Measurements from ENCODE around the gene FAM107A. TPM values are rescaled to one million over a fixed set of nuclear protein-coding genes. Genes with fewer than 3 reads are reported as not detected.

FAM107A gene
- total RNA-seq, 1 experiment from 2014 or later = not detected

GRCh38 chr3:58624550-58624949 lies 47.4 kb upstream of the FAM107A start (continued):
- TF ChIP-seq POLR2AphosphoS5 (IDR thresholded peaks at IDR 0.05; ENCODE audit: low read depth, low read length) = no peak

DNA sequence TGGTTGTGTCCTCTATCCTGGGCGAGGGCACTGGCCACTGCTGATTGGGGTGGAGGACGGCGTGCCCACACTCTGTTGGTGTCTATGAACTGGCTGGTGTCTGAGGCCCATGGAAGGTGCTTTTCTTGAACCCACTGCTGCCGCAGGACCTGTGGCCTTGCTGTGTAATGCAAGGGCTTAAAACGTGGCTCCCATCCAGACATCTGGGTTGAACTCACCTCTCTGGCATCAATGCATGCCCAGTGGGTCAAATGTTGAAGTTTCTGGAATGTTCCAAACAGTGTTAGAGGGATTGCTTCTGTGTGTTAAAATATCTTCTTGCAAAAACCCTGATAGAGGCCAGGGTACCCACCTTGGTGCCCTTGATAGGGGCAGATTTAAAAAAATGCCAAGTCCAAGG lies 46.8 kb upstream of the FAM107A start:
- no peak overlapping the region for H3K4me2 ChIP-seq (ENCODE audit: low read length)
- H3K27ac ChIP-seq (ENCODE audit: low read depth, low read length) = no peak overlapping the region
- intact Hi-C loops (cut with micrococcal nuclease) = no loop called here
- ChIA-PET CTCF (no interaction called here), RAD21 (ENCODE audit: low non-redundant PET in 1 of 2, low total read pairs in 2 of 2, uncharacterized antibody in 2 of 2, unreplicated experiment in 2 of 2) (no interaction called here), POLR2A (no interaction called here)
- no peaks in the 10 kb centered on the region for H3K9me3 ChIP-seq (ENCODE audit: control insufficient read depth in 1 of 2, insufficient read depth in 1 of 2, low read depth in 1 of 2, low read length in 2 of 2)
- H3K4me1 ChIP-seq (ENCODE audit: control insufficient read depth in 1 of 2, insufficient read depth in 2 of 2, low read length in 2 of 2) = no peaks in the 10 kb centered on the region
- no peak for ATAC-seq
- H3K4me3 ChIP-seq (replicated peaks in 1 of 2; ENCODE audit: low read depth in 1 of 2, low read length in 2 of 2) = no peak overlapping the region
- no peak overlapping the region for H3K9ac ChIP-seq (ENCODE audit: low read length)
- no peaks in the 10 kb centered on the region for H3K36me3 ChIP-seq (ENCODE audit: control insufficient read depth in 1 of 2, insufficient read depth in 2 of 2, low read length in 2 of 2)
- no peaks in the 10 kb centered on the region for H4K20me1 ChIP-seq (ENCODE audit: insufficient read depth)
- H3K9me2 ChIP-seq (ENCODE audit: insufficient read depth) = no peaks in the 10 kb centered on the region
- TF ChIP-seq EGR1 (IDR thresholded peaks at IDR 0.05; ENCODE audit: low read depth) = no peak
- TF ChIP-seq SIN3A (IDR thresholded peaks at IDR 0.05; ENCODE audit: low read depth) = no peak
- TF ChIP-seq SRF (IDR thresholded peaks at IDR 0.05; ENCODE audit: low read depth) = no peak
- no peak for TF ChIP-seq RAD21 (IDR thresholded peaks at IDR 0.05; ENCODE audit: low read depth)
- no peak for TF ChIP-seq ELF1 (IDR thresholded peaks at IDR 0.05; ENCODE audit: borderline replicate concordance, low read depth)
- no peak for TF ChIP-seq EZH2 (IDR thresholded peaks at IDR 0.05)
- TF ChIP-seq ZBTB33 (IDR thresholded peaks at IDR 0.05; ENCODE audit: extremely low read depth, insufficient replicate concordance, low read length) = no peak
- no peak for TF ChIP-seq JUND (IDR thresholded peaks at IDR 0.05)
- no peak for TF ChIP-seq REST (IDR thresholded peaks at IDR 0.05; ENCODE audit: low read depth)
- TF ChIP-seq, protein P1, sequence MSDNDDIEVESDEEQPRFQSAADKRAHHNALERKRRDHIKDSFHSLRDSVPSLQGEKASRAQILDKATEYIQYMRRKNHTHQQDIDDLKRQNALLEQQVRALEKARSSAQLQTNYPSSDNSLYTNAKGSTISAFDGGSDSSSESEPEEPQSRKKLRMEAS (IDR thresholded peaks at IDR 0.05) = no peak
- no peak for TF ChIP-seq FOSL1 (IDR thresholded peaks at IDR 0.05; ENCODE audit: low read depth)
- TF ChIP-seq SP1 (IDR thresholded peaks at IDR 0.05; ENCODE audit: low read depth) = no peak
- no peak for TF ChIP-seq YY1 (IDR thresholded peaks at IDR 0.05; ENCODE audit: extremely low read depth, insufficient replicate concordance, low read depth, low read length)
- no peak for TF ChIP-seq POLR2A (IDR thresholded peaks at IDR 0.05; ENCODE audit: borderline replicate concordance, extremely low read depth, insufficient read depth, insufficient read length)
- no peak for TF ChIP-seq CTCF (IDR thresholded peaks at IDR 0.05 in 2 of 3, conservative IDR thresholded peaks at IDR 0.05 in 1 of 3; ENCODE audit: borderline replicate concordance in 1 of 3, insufficient read depth in 1 of 3, low read depth in 2 of 3, low read length in 2 of 3)
- TF ChIP-seq TCF7L2 (IDR thresholded peaks at IDR 0.05; ENCODE audit: borderline replicate concordance, extremely low read depth, insufficient read depth, insufficient read length) = no peak
- H2AFZ ChIP-seq (ENCODE audit: low read depth, low read length, poor library complexity, severe bottlenecking) = no peak overlapping the region
- H3K27me3 ChIP-seq (ENCODE audit: insufficient read depth, low read length) = no peaks in the 10 kb centered on the region
- DNase-seq (ENCODE audit: low read depth, low spot score) = no peak
- no TSS peak for BruUV-seq (replicated peaks)
- H3K79me2 ChIP-seq (ENCODE audit: insufficient read depth, low read length) = no peaks in the 10 kb centered on the region
